Right lobe of liver (tissue), 6 donors: ENCODE measurements around the gene WDR93. TPM values are rescaled to one million over a fixed set of nuclear protein-coding genes. Genes with fewer than 3 reads are reported as not detected.

Experiments used
- ATAC-seq, 4 donors: fragments of 200-7000 bp; cut with Tn5 transposase; one replicate each; pipeline ENCODE4 v1.9.1; 2020; ENCODE audit warnings: mild to moderate bottlenecking in 4 of 4, moderate library complexity in 4 of 4
- DNase-seq, 3 donors: peaks; one replicate each; pipeline ENCODE4 v3.0.0-alpha.2; 2020
- H3K27ac ChIP-seq, 3 donors: fragments of 200-600 bp; one replicate each; pipeline ENCODE4 v1.8.0; 2022
- H3K27me3 ChIP-seq, 2 donors: fragments of 200-600 bp; one replicate each; pipeline ENCODE4 v1.8.0; 2022
- H3K36me3 ChIP-seq, 4 donors: fragments of 200-600 bp; sonication (generic) in 1 of 4; one replicate each; pipeline versions ENCODE4 v1.5.1 to v1.8.0; 2017 to 2022; ENCODE audit warnings: control low read depth in 1 of 4
- H3K4me1 ChIP-seq, 4 donors: fragments of 200-600 bp; sonication (generic) in 1 of 4; one replicate each; pipeline versions ENCODE4 v1.5.1 to v1.8.0; 2017 to 2022; ENCODE audit warnings: control low read depth in 1 of 4
- H3K4me3 ChIP-seq, 3 donors: fragments of 200-600 bp; one replicate each; pipeline ENCODE4 v1.8.0; 2022
- H3K9me3 ChIP-seq, 4 donors: fragments of 200-600 bp; sonication (generic) in 1 of 4; one replicate each; pipeline versions ENCODE4 v1.5.1 to v1.8.0; 2017 to 2022; ENCODE audit warnings: control low read depth in 1 of 4
- CTCF ChIP-seq, 4 donors: fragments of 200-600 bp in 3 of 4; fragments of 450-650 bp in 1 of 4; IDR thresholded peaks; one replicate each; pipeline versions ENCODE4 v1.5.1 to v1.8.0; 2016 to 2022; ENCODE audit warnings: antibody characterized with exemption in 4 of 4, mild to moderate bottlenecking in 2 of 4
- POLR2A ChIP-seq: fragments of 450-650 bp; IDR thresholded peaks from one replicate; pipeline ENCODE4 v1.6.1; 2017; ENCODE audit warnings: antibody characterized with exemption, mild to moderate bottlenecking
- WGBS: methylation state at CpG from one replicate; pipeline ENCODE4 v1.1.6; 2018; ENCODE audit warnings: low coverage, low lambda C conversion rate; ENCODE audit not compliant: insufficient coverage; ENCODE audit errors: missing lambda C conversion rate; 5-methylcytosine and 5-hydroxymethylcytosine counted together
- intact Hi-C, 2 donors: fragments of 100-400 bp; cut with DNase I; formaldehyde crosslinking; loops; one replicate each; pipeline versions ENCODE4 v1.11.2 to v1.14.1; 2022
- total RNA-seq, 6 experiments: library from RNA; depleted of rRNA in 2 of 6; stranded (reverse); fragments of >200 nt in 2 of 6; fragmentation: NEBNext Ultra II Directional in 3 of 6; extraction: Animal tissue kit (Norgen Biotek cat#: 25700) in 3 of 6; gene quantifications; one replicate each; pipeline versions ENCODE4 v1.1.0 to v1.2.4, GENCODE V29; 2016 to 2023
- donor health status: DM: no; HTN: yes; CAD: no.
- donor health status: DM: no; HTN: no; CAD: no.
- donor health status: DM: no; HTN: no; CAD: no.
- donor health status: DM: no; HTN: yes; CAD: no.
- donor health status: DM: no; HTN: yes; CAD: no.

Gene WDR93
- total RNA-seq, 6 experiments from 2014 or later = not detected

GRCh38 chr15:89783111-89783860, 92.7 kb downstream of the WDR93 start:
- DNase-seq (peak in 1 of 3 donors; percentile 47), ATAC-seq (peak in 2 of 4 donors; percentile 2 to 8)
- no peaks in the 10 kb centered on the region for H3K27me3 ChIP-seq
- WGBS = 69% methylated on average over 5 of the region's 14 CpGs
- TF ChIP-seq POLR2A (no peak), CTCF (IDR thresholded peaks at IDR 0.05) (no peak)
- peaks cover 0 to 35% (median 17%) of the 10 kb centered on the region in 4 donors for H3K4me1 ChIP-seq
- no peak overlapping the region for H3K4me3 ChIP-seq
- no peaks in the 10 kb centered on the region for H3K9me3 ChIP-seq
- intact Hi-C loops = no loop called here
- peaks cover 0 to 18% (median 9%) of the 10 kb centered on the region in 4 donors for H3K36me3 ChIP-seq
- H3K27ac ChIP-seq = no peak overlapping the region

- TF ChIP-seq POLR2A (no peak), CTCF (IDR thresholded peaks at IDR 0.05) (no peak)
- peak in 1 of 3 donors; percentile 44 for DNase-seq
- no peak for ATAC-seq
- H3K27me3 ChIP-seq = no peaks in the 10 kb centered on the region
- H3K9me3 ChIP-seq = no peaks in the 10 kb centered on the region
- H3K4me1 ChIP-seq = peaks cover 0 to 35% (median 17%) of the 10 kb centered on the region in 4 donors
- no peak overlapping the region for H3K4me3 ChIP-seq
- H3K27ac ChIP-seq = peak overlapping the region in 1 of 3 donors; percentile 45
- WGBS = 89% methylated on average over 3 of the region's 15 CpGs
- H3K36me3 ChIP-seq = peaks cover 0 to 26% (median 17%) of the 10 kb centered on the region in 4 donors
- intact Hi-C loops = no loop called here
Observed at GRCh38 chr15:89783861-89784685, 93.5 kb downstream of the WDR93 start.

- Histone ChIP-seq H3K4me1 (peaks cover 0 to 35% (median 17%) of the 10 kb centered on the region in 4 donors), H3K9me3 (no peaks in the 10 kb centered on the region), H3K36me3 (peaks cover 0 to 31% (median 20%) of the 10 kb centered on the region in 4 donors), H3K27me3 (no peaks in the 10 kb centered on the region), H3K27ac (peak overlapping the region in 1 of 3 donors; percentile 45), H3K4me3 (no peak overlapping the region)
- peak in 1 of 3 donors; percentile 41 for DNase-seq
- 86% methylated on average over 1 of the region's 7 CpGs for WGBS
- TF ChIP-seq CTCF (IDR thresholded peaks at IDR 0.05) = no peak
- no peak for TF ChIP-seq POLR2A
- intact Hi-C loops = no loop called here
- no peak for ATAC-seq
Observed at GRCh38 chr15:89784686-89784960, 94.0 kb downstream of the WDR93 start.

GRCh38 chr15:89785064-89785773, 94.6 kb downstream of the WDR93 start:
- intact Hi-C loops = no loop called here

More at GRCh38 chr15:89785064-89785773, 94.6 kb downstream of the WDR93 start:
- no peaks in the 10 kb centered on the region for H3K27me3 ChIP-seq
- H3K4me3 ChIP-seq = no peak overlapping the region
- DNase-seq = peak; percentile 65 to 85 (median 82)
- TF ChIP-seq POLR2A (no peak), CTCF (IDR thresholded peaks at IDR 0.05) (no peak)
- H3K27ac ChIP-seq = peak overlapping the region in 2 of 3 donors; percentile 44 to 45
- peak; percentile 75 to 82 (median 80) for ATAC-seq
- WGBS = 44% methylated on average over 7 of the region's 13 CpGs
- H3K9me3 ChIP-seq = no peaks in the 10 kb centered on the region
- peaks cover 0 to 35% (median 17%) of the 10 kb centered on the region in 4 donors for H3K4me1 ChIP-seq
- H3K36me3 ChIP-seq = peaks cover 0 to 36% (median 20%) of the 10 kb centered on the region in 4 donors
